HG02798 (cell line): Measurements from ENCODE around the gene STEAP4.

Experiments
- ATAC-seq: cut with Tn5 transposase; IDR thresholded peaks from one replicate; pipeline ENCODE4 v1.9.1; 2021; ENCODE audit warnings: mild to moderate bottlenecking; ENCODE audit not compliant: unreplicated experiment, poor library complexity

Gene STEAP4

DNA sequence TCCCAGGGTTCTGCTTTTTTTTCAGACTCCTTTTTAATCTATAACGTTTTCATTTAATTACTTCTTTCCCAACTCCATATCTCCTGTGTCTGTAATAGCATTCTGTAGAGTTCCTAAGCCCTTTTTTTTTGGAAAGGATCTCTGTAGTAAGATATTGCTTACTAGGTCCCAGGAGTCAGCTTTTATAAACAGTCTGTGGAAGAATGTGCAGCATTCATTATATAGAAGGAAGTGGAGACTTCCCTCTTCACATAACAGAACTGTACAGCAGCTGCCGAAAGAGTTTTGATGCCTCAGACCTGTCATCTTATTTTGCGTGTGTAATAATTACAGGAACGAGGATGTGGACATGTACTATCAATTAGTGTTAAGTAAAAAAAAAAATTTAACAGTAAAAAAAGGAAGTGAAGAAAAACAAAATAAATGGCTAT lies 7.4 kb upstream of the STEAP4 start:
- no peak for ATAC-seq

DNA sequence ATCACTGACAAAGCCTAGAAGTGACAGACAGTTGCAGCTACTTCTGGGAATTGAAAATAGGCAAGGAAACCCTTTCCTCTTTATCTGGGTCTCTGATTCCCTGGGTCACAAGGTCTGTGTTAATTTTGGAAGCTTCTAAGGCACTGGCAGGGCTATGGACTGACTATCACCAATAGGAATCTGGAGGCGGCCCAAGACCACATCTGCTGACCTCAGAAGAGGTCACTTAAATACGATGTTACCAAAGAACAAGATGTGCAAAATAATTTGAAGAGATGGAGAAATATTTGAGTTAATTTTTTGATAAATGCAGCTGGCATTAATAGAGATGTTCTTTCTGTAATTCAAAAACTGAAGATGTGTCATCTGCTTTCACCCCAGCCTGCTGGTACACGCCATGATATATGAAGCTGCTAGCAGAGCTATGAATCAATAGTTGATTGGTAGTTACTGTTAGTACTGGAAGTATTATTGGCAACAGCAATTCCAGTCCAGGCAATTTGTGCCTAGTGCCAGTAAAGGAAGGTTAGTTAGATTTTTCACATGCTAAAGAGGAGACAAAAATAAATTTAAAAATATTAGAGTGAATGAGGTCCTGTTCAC lies 5.5 kb upstream of the STEAP4 start:
- no peak for ATAC-seq

DNA sequence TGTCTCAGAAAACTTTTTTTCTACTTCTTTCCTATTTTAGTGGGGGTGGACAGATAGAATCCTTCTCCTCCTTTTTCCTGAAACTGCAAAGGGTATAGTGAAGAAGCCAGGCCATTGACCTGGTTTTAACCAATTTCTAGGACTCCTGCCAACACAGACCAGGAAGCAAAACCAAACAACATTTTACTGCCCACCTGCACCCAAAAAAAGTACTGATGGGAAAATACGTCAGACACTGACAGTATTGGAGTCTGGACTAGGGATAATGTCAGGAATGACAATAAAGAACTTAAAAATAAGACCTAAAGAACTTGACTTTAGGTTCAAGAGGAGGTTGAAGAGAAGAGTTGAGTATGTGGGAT lies 5.0 kb upstream of the STEAP4 start:
- ATAC-seq = no peak

DNA sequence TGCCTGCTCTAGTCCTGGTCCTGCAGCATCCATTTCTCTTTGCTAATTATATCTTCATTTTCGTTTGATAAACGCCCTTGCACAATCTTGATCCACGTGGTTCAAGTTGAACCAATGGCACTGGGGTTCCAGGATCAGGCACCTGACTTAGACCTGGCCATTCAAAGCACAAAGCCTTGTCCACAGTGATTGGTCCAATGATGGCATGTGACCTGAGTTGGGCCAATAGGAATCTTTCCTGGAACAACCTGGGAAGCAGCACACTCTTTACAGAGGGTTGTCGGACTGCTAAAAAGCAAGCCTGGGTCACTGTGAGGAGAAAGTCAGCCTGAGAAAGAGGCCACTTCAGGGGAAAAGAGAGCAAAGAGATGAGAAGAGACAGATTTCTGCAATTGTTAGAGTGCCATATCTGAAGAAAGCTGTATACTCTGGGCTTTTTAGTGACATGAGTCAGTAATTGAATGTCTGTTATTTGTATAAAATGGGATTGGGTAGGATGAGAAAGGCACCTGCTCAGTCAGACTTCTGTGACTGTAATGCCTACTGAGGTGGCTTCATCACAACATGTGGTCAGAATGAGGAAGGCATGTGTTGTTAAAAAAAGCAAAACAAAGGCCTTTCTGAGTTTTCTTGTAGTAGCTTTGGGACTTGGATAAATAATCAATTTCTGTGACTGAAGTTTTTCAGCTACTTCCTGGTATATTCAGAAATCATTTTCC lies 4.4 kb upstream of the STEAP4 start:
- no peak for ATAC-seq

DNA sequence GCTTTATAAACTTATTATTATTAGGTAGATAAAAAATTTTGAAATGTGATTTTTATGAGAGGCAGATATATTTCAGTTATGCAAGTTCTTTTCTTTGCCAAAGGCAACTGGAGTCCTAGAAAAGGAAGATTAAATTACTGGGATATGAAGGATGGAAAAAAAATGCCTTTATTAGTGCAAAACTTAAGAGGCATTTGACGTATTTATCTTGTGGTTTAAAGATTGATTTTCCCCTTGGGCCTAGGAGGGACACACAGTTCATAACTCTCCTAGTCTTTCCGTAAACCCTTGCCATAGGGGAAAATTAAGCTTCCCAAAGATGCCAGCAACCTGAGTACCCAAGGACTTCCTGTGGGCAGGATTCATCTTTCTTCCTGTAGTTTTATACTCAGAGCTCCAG lies 3.1 kb upstream of the STEAP4 start:
- no peak for ATAC-seq

DNA sequence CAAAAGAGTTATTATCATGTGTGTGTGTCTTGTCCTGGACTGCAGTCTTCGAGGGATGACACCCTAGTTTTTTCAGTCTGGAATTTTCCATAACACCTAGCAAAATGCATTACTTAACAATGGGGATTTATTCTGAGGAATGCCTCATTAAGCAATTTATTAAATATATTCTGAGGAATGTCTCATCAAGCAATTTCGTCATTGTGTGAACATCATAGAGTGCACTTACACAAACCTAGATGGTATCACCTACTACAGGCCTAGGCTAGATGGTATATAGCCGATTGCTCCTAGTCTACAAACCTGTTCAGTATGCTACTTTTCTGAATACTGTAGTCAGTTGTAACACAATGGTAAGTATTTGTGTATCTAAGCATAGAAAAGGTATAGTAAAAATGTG lies 1.1 kb upstream of the STEAP4 start:
- ATAC-seq = no peak

DNA sequence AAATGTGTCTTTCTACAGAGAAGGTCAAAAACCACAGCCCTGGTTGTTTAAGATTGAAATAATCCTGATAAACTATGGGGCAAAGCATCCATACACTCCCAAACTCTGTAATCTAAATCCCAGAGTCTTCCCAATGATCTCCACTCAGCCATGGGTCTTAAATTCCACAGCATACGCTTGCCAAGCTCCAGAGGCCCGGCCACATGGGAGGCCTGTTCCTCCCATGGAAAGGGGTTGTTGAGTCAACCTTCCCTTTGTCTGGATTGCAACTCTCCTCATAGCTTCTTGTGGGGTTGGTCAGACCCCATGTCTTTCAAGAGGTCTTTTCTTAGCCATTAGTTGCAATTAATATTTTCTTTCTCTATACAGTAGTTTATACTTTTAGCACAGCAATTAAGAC lies 718 bp upstream of the STEAP4 start:
- no peak for ATAC-seq

GRCh38 chr7:88305044-88305443 lies 1.6 kb downstream of the STEAP4 start:
- ATAC-seq = no peak

DNA sequence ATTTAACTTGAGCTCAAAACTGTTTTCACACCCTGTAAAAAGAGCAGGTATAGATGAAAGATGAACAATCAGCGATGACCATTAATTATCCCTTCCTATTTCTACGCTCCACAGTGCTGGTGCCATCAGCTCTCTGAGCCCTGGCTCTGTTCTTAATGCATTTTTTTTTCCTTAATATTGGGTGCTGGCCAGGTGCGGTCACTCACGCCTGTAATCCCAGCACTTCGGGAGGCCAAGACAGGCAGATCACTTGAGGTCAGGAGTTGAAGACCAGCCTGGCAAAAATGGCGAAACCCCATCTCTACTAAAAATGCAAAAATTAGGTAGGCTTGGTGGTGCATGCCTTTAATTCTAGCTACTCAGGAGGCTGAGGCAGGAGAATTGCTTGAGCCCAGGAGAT lies 4.2 kb downstream of the STEAP4 start:
- ATAC-seq = no peak

- ATAC-seq = no peak
Measured at GRCh38 chr7:88301924-88302323, 4.8 kb downstream of the STEAP4 start.

GRCh38 chr7:88300401-88300945 lies 6.2 kb downstream of the STEAP4 start:
- ATAC-seq = no peak

DNA sequence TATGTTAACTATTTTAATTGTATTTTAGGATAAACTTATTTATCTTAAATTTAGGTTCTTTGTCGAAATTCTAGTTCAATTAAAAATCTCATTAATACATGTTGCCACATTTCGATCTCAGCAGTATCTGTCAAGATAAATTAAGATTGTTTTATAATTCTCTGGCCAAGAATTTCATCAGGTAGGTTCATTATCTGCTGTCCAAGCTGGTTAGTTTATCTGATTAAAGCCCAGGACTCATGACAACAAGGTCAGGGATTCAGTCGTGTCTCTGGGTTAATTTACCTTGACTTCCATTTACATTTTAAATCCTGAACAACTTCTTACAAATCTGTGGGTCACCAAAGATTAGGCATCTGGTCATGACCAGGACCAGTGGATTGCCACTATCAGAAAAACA lies 7.6 kb downstream of the STEAP4 start:
- no peak for ATAC-seq

DNA sequence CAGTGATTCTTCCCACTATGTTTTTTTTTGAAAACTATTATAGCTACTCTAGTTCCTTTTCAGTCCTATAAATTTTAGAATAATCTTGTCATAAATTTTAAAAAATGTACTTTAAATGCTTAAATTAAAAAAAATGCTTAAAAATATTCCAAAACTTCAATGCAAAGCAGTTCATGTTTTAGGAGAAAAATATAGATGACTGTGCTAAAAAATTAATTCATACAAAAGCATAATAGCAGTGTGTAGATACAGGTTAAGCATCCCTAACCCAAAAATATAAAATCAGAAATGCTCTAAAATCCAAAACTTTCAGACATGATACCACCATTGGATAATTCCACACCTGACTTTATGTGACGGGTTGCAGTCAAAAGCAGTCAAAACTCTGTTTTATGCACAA lies 12.8 kb downstream of the STEAP4 start:
- ATAC-seq = no peak

DNA sequence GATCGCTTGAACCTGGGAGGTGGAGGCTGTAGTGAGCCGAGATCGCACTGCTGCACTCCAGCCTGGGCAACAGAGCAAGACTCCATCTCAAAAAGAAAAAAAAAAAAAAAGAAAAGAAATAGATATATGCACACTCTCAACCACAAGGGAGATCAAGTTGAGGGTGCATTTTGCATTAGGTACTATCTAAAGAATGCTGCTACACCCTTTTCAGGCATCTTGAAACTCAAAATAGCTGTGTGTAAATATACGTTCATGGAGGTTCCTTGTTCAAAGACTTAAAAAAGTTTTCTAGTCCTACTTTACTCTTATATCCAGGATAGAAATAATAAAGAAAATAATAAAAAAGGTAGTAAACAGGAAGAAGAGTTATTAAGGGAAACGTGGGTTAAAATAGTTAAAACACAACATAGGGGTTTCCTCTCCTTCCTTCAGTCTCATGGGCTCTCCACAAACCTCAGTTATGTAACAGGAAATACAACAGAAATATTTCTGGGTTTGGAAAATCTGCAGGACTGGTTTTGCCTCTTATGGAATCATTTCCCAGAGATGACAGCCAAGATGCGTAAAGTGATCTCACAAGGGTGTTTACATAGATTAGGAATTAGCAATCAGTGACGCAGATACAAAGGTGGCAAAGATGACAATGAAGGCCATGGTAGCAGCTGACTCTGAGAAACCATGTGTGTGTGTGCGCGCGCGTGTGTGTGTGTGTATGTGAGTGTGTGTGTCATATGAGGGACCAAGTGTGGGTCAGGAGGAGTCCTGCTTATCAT lies 15.1 kb downstream of the STEAP4 start:
- ATAC-seq = no peak

DNA sequence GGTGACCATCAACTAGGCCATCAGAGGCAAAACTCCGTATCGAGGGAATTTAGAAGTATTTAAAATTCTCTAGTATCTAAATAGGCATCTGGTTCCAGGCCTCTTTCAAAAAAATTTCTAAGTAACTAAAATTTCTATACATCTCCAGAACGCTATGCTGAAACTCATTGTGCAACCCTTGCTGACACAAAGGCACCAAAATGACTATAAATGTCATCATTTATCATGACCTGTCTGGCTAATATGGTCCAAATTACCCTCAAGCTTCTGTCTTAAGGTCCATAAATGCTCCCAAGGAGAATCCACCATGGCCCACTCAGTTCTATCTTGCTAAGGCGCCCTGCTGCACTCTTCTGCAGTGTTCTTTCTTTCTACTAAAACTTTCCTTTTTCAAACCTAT lies 16.2 kb downstream of the STEAP4 start:
- no peak for ATAC-seq

- no peak for ATAC-seq
Measured at GRCh38 chr7:88289564-88290025, 17.1 kb downstream of the STEAP4 start.

DNA sequence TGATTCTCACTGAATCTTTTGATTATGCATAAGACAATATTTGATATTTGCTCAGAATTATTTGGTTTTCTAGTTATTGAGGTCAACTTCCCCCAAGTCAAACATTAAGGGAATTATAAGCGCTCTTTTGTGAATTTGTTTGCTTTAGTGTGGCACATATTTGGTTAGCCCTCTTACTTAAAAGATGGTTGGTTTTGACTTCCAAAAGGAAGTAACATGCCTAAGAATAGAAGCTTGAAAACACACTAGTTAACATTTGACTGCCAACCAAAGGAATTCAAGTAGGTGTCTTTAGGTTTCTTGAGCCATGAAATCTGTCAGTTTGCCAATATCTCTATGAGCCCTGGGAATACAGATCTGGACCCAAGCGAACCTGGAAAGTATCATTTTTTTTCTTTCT lies 24.9 kb downstream of the STEAP4 start:
- no peak for ATAC-seq

GRCh38 chr7:88280801-88281200 lies 25.9 kb downstream of the STEAP4 start:
- no peak for ATAC-seq

DNA sequence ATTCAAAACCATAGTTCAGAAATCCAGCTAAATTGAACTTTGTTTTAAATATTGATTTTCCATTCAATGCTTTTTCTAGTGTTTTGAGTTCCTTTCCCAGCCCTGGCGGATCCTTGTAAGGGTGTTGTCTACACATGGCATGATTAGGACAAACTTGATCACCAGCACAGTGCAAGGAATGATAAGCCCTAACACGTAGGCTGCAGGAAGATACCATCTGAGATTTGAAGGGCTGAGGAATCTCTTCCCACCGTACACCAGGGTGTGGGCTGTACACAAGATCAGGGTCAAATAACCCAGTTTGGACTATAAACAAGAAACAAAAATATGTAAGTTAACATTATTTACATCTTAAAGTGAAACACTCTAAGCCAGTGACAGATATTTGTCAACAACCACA lies 27.4 kb downstream of the STEAP4 start:
- no peak for ATAC-seq

DNA sequence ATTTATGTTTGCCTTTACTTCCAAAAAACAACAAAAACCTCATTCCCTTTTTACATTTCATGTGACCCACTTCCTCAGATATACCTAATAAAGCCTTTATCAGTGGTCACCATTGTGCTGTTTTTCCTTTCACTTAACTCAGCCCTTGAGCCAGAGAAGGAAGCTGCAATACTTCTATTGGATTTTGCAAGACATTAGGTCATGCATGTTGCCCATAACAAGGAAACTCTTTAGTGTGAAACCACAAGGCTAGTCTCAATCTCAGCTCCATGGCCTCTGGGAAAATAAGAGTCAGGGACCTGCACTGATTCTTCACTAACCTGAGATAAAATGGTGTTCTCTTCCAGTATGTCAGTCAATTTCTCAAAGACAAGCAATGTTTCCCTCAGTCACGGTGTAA lies 27.8 kb downstream of the STEAP4 start:
- ATAC-seq = no peak

GRCh38 chr7:88276605-88277153 lies 30.0 kb downstream of the STEAP4 start:
- ATAC-seq = no peak
